Measurements from ENCODE around the gene BCL11B. TPM values are rescaled to one million over a fixed set of nuclear protein-coding genes. Genes with fewer than 3 reads are reported as not detected.

Gene BCL11B
- total and polyA plus RNA-seq, 2 of the 8 experiments (the other 6 are each of a cell fraction or from before 2014, with no cell fraction given), result 0.63 to 5.9 TPM

DNA sequence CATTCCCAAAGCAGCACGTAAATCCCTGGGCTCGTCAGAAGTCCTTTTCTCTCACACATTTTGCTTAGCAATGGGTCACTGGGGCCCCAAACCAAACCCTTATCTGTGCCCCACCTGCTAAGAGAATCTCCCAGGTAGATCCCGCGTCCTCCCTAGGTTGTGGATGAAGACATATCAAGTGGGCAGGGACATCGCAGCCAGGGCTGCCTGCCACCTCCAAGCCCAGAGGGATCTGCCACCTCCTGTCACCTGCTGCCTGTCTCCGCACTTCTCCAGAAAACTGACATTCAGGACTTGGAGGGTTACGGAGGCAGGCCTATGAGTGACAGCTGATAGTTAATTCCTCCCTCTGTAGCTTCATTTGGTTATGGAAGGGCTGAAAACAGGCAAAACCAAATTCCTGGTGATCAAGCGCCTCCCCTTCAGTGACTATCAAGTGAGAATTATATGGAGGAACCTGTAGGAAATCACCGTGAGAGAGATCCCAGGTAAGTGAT, 19.5 kb downstream of the BCL11B start (continued):
- TF ChIP-seq SP1 (IDR thresholded peaks at IDR 0.05; ENCODE audit: low read depth, low read length), result no peak
- no peak for TF ChIP-seq BCL11A (IDR thresholded peaks at IDR 0.05; ENCODE audit: low read depth in 2 of 2, low read length in 2 of 2)
- TF ChIP-seq, protein P1, sequence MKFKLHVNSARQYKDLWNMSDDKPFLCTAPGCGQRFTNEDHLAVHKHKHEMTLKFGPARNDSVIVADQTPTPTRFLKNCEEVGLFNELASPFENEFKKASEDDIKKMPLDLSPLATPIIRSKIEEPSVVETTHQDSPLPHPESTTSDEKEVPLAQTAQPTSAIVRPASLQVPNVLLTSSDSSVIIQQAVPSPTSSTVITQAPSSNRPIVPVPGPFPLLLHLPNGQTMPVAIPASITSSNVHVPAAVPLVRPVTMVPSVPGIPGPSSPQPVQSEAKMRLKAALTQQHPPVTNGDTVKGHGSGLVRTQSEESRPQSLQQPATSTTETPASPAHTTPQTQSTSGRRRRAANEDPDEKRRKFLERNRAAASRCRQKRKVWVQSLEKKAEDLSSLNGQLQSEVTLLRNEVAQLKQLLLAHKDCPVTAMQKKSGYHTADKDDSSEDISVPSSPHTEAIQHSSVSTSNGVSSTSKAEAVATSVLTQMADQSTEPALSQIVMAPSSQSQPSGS (IDR thresholded peaks at IDR 0.05; ENCODE audit: low read length), result no peak
- no peak for TF ChIP-seq CBX8 (IDR thresholded peaks at IDR 0.05; ENCODE audit: borderline replicate concordance, low read depth, low read length)
- TF ChIP-seq, protein P2, sequence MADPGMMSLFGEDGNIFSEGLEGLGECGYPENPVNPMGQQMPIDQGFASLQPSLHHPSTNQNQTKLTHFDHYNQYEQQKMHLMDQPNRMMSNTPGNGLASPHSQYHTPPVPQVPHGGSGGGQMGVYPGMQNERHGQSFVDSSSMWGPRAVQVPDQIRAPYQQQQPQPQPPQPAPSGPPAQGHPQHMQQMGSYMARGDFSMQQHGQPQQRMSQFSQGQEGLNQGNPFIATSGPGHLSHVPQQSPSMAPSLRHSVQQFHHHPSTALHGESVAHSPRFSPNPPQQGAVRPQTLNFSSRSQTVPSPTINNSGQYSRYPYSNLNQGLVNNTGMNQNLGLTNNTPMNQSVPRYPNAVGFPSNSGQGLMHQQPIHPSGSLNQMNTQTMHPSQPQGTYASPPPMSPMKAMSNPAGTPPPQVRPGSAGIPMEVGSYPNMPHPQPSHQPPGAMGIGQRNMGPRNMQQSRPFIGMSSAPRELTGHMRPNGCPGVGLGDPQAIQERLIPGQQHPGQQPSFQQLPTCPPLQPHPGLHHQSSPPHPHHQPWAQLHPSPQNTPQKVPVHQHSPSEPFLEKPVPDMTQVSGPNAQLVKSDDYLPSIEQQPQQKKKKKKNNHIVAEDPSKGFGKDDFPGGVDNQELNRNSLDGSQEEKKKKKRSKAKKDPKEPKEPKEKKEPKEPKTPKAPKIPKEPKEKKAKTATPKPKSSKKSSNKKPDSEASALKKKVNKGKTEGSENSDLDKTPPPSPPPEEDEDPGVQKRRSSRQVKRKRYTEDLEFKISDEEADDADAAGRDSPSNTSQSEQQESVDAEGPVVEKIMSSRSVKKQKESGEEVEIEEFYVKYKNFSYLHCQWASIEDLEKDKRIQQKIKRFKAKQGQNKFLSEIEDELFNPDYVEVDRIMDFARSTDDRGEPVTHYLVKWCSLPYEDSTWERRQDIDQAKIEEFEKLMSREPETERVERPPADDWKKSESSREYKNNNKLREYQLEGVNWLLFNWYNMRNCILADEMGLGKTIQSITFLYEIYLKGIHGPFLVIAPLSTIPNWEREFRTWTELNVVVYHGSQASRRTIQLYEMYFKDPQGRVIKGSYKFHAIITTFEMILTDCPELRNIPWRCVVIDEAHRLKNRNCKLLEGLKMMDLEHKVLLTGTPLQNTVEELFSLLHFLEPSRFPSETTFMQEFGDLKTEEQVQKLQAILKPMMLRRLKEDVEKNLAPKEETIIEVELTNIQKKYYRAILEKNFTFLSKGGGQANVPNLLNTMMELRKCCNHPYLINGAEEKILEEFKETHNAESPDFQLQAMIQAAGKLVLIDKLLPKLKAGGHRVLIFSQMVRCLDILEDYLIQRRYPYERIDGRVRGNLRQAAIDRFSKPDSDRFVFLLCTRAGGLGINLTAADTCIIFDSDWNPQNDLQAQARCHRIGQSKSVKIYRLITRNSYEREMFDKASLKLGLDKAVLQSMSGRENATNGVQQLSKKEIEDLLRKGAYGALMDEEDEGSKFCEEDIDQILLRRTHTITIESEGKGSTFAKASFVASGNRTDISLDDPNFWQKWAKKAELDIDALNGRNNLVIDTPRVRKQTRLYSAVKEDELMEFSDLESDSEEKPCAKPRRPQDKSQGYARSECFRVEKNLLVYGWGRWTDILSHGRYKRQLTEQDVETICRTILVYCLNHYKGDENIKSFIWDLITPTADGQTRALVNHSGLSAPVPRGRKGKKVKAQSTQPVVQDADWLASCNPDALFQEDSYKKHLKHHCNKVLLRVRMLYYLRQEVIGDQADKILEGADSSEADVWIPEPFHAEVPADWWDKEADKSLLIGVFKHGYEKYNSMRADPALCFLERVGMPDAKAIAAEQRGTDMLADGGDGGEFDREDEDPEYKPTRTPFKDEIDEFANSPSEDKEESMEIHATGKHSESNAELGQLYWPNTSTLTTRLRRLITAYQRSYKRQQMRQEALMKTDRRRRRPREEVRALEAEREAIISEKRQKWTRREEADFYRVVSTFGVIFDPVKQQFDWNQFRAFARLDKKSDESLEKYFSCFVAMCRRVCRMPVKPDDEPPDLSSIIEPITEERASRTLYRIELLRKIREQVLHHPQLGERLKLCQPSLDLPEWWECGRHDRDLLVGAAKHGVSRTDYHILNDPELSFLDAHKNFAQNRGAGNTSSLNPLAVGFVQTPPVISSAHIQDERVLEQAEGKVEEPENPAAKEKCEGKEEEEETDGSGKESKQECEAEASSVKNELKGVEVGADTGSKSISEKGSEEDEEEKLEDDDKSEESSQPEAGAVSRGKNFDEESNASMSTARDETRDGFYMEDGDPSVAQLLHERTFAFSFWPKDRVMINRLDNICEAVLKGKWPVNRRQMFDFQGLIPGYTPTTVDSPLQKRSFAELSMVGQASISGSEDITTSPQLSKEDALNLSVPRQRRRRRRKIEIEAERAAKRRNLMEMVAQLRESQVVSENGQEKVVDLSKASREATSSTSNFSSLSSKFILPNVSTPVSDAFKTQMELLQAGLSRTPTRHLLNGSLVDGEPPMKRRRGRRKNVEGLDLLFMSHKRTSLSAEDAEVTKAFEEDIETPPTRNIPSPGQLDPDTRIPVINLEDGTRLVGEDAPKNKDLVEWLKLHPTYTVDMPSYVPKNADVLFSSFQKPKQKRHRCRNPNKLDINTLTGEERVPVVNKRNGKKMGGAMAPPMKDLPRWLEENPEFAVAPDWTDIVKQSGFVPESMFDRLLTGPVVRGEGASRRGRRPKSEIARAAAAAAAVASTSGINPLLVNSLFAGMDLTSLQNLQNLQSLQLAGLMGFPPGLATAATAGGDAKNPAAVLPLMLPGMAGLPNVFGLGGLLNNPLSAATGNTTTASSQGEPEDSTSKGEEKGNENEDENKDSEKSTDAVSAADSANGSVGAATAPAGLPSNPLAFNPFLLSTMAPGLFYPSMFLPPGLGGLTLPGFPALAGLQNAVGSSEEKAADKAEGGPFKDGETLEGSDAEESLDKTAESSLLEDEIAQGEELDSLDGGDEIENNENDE (IDR thresholded peaks at IDR 0.05; ENCODE audit: insufficient replicate concordance, low read length), result no peak

All from H1 (cell line).